HEK293 (cell line): ENCODE data around the gene PSG4.
"Not testable (repeated sequence)": the region's sequence is repeated elsewhere in the genome, so short reads cannot be mapped to it uniquely, and the experiment has no call there.

ENCODE experiments used
- CTCF ChIA-PET: fragments of 350-600 bp; formaldehyde crosslinking; extraction: SDS; loops from one replicate; lab custom pipeline; 2021; ENCODE audit warnings: antibody characterized with exemption; lab: Yijun Ruan, JAX
- POLR2A ChIA-PET: fragments of 300-600 bp; formaldehyde crosslinking; extraction: SDS; loops from one replicate; lab custom pipeline; 2020; ENCODE audit warnings: antibody characterized with exemption, inconsistent platforms; lab: Yijun Ruan, JAX
- H3K27ac ChIP-seq: fragments of 200-500 bp; sonication (Bioruptor generic); 2 replicates; pipeline ENCODE4 v1.5.1; 2014; ENCODE audit warnings: low read depth, low read length, control low read depth, inconsistent platforms; ENCODE audit errors: extremely low read depth
- H3K36me3 ChIP-seq, 2 experiments: fragments of 200-500 bp in 1 of 2; sonication (Bioruptor generic) in 1 of 2; 1 replicate in 1 of 2; 2 replicates in 1 of 2; pipeline ENCODE4 v1.5.1; 2014 to 2017; ENCODE audit warnings: inconsistent platforms in 2 of 2, low read length in 2 of 2; ENCODE audit not compliant: control insufficient read depth in 2 of 2, insufficient read depth in 1 of 2
- H3K4me1 ChIP-seq: fragments of 200-500 bp; sonication (Bioruptor generic); 2 replicates; pipeline ENCODE4 v1.5.1; 2014; ENCODE audit warnings: mild to moderate bottlenecking, low read length, inconsistent platforms; ENCODE audit not compliant: control insufficient read depth, insufficient read depth
- H3K4me3 ChIP-seq: 2 replicates; pipeline ENCODE4 v1.5.1; 2011; ENCODE audit warnings: low read depth, mild to moderate bottlenecking, control low read depth, low read length, moderate library complexity
- H3K9me3 ChIP-seq: fragments of 200-500 bp; sonication (Bioruptor generic); 2 replicates; pipeline ENCODE4 v1.5.1; 2014; ENCODE audit warnings: low read depth, low read length, inconsistent platforms; ENCODE audit not compliant: control insufficient read depth, insufficient read depth
- CTCF ChIP-seq: fragments of 450-650 bp; formaldehyde crosslinking; IDR thresholded peaks from 2 replicates; pipeline ENCODE4 v1.5.1; 2016; ENCODE audit warnings: missing biosample characterization, missing genetic modification characterization
- ZBTB48 ChIP-seq: fragments of 450-650 bp; formaldehyde crosslinking; IDR thresholded peaks from 2 replicates; pipeline ENCODE4 v1.5.1; 2016; ENCODE audit warnings: missing biosample characterization, missing genetic modification characterization
- ZFP37 ChIP-seq: fragments of 450-650 bp; formaldehyde crosslinking; IDR thresholded peaks from 2 replicates; pipeline ENCODE4 v1.5.1; 2016; ENCODE audit warnings: missing biosample characterization, missing genetic modification characterization
- ZNF146 ChIP-seq: fragments of 450-650 bp; formaldehyde crosslinking; IDR thresholded peaks from 2 replicates; pipeline ENCODE4 v1.5.1; 2016; ENCODE audit warnings: missing biosample characterization, missing genetic modification characterization
- ZNF280D ChIP-seq: fragments of 450-650 bp; formaldehyde crosslinking; IDR thresholded peaks from 2 replicates; pipeline ENCODE4 v1.5.1; 2016; ENCODE audit warnings: missing biosample characterization, missing genetic modification characterization
- ZNF394 ChIP-seq: fragments of 450-650 bp; formaldehyde crosslinking; IDR thresholded peaks from 2 replicates; pipeline ENCODE4 v1.5.1; 2016; ENCODE audit warnings: missing biosample characterization, missing genetic modification characterization, mild to moderate bottlenecking, moderate library complexity, borderline replicate concordance
- ZNF529 ChIP-seq: fragments of 450-650 bp; formaldehyde crosslinking; IDR thresholded peaks from 2 replicates; pipeline ENCODE4 v1.5.1; 2017; ENCODE audit warnings: missing genetic modification characterization, missing biosample characterization; ENCODE audit not compliant: insufficient replicate concordance
- ZNF660 ChIP-seq: fragments of 450-650 bp; IDR thresholded peaks from 2 replicates; pipeline ENCODE4 v1.5.1; 2018; ENCODE audit warnings: missing biosample characterization, mild to moderate bottlenecking, missing genetic modification characterization
- ZNF692 ChIP-seq: fragments of 450-650 bp; formaldehyde crosslinking; IDR thresholded peaks from 2 replicates; pipeline ENCODE4 v1.5.1; 2016; ENCODE audit warnings: missing biosample characterization, missing genetic modification characterization

Gene PSG4

GRCh38 chr19:43245848-43246247, 40.4 kb upstream of the PSG4 start:
- POLR2A ChIA-PET, H3K4me1 ChIP-seq, H3K36me3 ChIP-seq, H3K27ac ChIP-seq, CTCF ChIA-PET, H3K4me3 ChIP-seq, H3K9me3 ChIP-seq: not testable (repeated sequence)
- peak; percentile 49 for TF ChIP-seq ZNF529 (tag by site-specific recombination)
- peak; percentile 75; the same call in 1 of the 2 replicates for TF ChIP-seq ZNF280D (tag by site-specific recombination)

- H3K4me3 ChIP-seq, H3K36me3 ChIP-seq, CTCF ChIA-PET, POLR2A ChIA-PET, H3K27ac ChIP-seq, H3K9me3 ChIP-seq, H3K4me1 ChIP-seq: not testable (repeated sequence)
- peak; percentile 93 for TF ChIP-seq ZNF146
Measured at GRCh38 chr19:43242211-43242610, 36.8 kb upstream of the PSG4 start.

- POLR2A ChIA-PET, H3K4me3 ChIP-seq, H3K4me1 ChIP-seq: not testable (repeated sequence)
- TF ChIP-seq ZNF692 (tag by site-specific recombination) (peak; percentile 52; the same call in 1 of the 2 replicates), ZBTB48 (tag by site-specific recombination) (peak; percentile 16; the same call in 1 of the 2 replicates), ZNF660 (tag by site-specific recombination) (peak; percentile 56; the same call in 1 of the 2 replicates), CTCF (peak; percentile 72)
- TF ChIP-seq, all 188 proteins: peak for 4; not testable (repeated sequence) for 184
- not testable (repeated sequence) for H3K27ac ChIP-seq, H3K9me3 ChIP-seq, H3K36me3 ChIP-seq
- CTCF ChIA-PET = interaction anchor here (0.6 kb wide), 1 partner anchor 800 kb away, joined by 4 read pairs; no protein-coding TSS in a partner anchor
Measured at GRCh38 chr19:43238213-43238612, 32.8 kb upstream of the PSG4 start.

GRCh38 chr19:43235686-43236085, 30.2 kb upstream of the PSG4 start:
- TF ChIP-seq ZNF394 (tag by site-specific recombination) (0 out of 2 replicates have a peak, but pooled peaks have one; percentile 34), ZFP37 (0 out of 2 replicates have a peak, but pooled peaks have one; percentile 28)
- H3K4me3 ChIP-seq, H3K4me1 ChIP-seq, H3K27ac ChIP-seq, H3K36me3 ChIP-seq, H3K9me3 ChIP-seq, POLR2A ChIA-PET: not testable (repeated sequence)
- CTCF ChIA-PET = interaction anchor here (0.5 to 1.1 kb wide), 3 partner anchors 22 to 526 kb away, joined by 3 to 6 read pairs (median 3); no protein-coding TSS in a partner anchor
